Measurements from ENCODE around the gene GRB14.
"Not testable (repeated sequence)": the region's sequence is repeated elsewhere in the genome, so short reads cannot be mapped to it uniquely, and the experiment has no call there.

The GRB14 gene

DNA sequence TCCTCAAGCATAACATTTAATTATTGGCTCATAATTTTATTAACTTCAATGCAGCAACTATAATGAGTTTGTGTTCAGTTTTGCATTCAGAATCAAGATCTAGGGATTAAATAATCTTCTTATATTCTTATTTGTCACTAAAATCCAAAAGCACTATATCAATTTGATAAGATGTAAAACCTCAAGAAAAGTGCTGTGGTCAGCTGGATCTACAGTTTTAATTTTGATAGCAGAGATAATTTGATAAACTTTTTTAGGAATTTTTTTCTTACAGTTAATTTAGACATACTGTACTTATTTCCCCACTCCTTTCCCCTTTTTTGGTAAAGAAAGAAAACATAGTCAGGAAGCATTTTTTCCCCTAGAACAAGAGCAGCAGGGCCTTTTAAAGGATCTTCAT lies 146.4 kb downstream of the GRB14 start:
- no peak for DNase-seq

DNA sequence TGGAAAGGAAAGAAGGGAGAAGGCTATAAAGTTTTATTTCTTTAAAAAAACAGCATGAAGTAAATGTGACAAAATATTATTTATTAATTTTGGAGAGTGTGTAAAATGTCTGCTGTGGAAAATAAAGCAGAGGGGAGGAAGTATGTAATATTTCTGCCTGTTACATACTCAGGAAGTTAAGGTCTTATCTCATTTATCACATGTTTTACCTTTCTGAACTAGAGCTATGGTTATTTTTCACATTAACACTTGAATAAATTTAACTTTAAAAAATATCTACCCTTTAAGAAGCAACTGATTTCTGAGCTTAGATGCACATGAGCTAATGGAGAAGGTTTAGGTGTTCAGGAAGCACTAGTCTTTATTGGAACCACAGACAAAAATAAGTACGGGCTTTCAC lies 148.3 kb downstream of the GRB14 start:
- no peak for DNase-seq

DNA sequence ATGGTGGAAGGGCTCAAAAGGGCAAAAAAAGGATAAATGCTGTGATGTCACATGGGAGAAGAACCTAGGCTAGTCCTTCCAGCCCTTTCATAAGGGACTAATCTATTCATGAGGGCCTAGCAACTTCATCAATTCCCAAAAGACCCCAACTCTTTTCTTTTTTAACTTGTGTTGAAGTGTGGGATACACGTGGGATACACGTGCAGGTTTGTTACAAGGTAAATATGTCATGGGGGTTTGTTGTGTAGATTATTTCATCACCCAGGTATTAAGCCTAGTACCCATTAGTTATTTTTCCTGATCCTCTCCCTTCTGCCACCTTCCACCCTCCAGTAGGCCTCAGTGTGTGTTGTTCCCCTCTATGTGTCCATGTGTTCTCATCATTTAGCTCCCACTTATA lies 156.2 kb downstream of the GRB14 start:
- not testable (repeated sequence) for DNase-seq

DNA sequence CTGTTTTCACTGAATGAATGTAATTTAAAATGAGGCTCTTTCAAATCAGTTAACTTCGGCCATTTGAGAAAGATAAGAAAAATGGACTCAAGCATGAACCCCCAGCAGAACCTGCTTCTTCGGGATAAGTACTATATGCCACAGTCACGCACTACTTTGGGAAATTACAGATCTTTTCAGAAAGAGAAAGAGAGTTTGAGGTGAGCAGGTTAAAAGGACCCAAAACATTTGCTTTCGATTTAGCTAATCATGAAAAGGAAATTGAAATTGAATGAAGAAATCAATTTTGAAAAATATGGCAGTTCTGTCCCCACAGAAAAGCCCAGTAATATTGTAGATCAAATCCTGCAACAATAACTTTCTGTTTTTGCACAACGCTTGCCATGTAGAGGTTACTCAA lies 156.9 kb downstream of the GRB14 start:
- DNase-seq, result no peak

DNA sequence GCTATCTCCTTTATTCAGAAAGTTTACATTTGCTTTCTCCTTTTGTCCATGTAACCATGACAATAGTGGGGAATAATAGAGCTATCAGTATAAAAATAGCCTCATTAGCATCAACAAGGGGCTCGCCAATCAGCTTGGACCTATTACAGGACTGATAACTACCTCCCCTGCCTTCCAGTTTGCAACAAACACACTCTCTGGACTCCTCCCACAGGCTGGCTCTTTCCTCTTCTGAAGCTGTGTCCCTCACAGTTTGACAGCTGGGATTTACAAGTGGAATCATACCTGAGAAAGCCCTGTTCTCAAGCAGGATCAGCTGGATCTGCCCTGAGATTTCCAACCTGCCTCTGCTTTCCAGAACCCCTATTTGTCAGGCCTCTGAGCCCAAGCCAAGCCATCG lies 162.5 kb downstream of the GRB14 start:
- DNase-seq, result no peak

DNA sequence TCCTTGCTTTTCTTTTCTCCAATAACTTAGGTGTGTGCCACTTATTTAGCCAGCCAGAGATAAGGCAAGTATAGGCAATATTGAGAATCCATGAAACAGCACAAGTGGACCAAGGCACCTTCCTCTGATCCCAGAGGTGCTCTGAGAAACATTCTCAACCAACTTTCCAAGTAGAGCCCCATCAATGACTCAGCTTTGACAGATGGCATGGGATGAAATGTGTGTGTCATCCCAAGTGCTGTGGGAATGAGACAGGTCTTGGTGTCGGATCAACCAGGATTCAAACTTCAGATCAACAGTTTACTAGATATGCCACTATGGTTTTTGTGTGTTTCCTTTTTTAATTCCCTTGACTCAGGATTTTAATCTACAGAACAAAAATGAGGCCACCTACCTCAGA lies 164.0 kb downstream of the GRB14 start:
- DNase-seq, result no peak

DNA sequence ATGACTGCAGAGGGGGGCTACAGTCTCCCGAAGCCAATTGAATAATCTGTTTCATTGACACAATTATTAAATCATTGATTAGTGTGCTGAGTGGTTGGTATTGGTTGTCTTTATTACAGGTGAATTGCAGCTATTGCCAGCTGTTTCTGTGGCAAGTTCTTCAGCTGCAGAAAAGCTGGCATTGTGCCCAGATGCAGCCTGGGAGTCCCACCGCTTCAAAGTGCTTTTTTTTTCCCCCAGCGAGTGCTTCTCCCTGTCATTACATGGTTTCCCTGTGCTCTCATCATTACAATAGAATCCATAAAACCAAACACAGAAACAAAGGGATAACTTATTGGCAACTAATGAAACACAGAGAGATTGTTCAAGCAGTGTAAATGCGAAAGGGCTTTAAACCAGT lies 164.7 kb downstream of the GRB14 start:
- DNase-seq, result no peak

DNA sequence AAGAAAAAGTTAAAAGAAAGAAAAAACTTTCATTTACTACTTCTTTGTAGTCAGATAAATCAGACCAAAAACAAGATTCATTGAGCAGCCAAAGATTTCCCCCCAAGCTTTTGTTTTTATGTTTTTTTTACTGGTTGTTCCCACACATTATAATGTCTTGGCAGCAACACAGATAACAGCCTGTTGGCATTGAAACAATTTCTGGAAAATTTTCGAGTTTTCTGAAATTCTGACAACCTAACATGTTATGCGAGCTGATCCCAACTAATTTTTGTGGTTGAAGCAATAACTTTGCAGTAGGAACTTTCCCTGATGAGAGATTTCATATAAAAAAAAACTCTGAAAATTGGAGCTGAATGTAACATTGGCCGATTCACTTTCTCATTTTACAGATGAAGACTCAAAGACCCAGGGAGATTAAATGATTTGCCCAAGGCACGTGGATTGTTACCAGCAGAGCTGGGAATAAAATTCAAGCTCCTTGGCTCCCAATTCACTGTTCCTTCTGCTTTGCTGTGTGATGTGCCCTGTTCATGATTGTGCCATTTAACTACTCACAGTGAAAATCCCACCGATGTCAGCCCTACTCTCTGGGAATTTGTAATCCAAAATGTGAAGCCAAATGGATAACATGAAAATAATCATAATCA lies 167.5 kb downstream of the GRB14 start:
- no peak for DNase-seq

DNA sequence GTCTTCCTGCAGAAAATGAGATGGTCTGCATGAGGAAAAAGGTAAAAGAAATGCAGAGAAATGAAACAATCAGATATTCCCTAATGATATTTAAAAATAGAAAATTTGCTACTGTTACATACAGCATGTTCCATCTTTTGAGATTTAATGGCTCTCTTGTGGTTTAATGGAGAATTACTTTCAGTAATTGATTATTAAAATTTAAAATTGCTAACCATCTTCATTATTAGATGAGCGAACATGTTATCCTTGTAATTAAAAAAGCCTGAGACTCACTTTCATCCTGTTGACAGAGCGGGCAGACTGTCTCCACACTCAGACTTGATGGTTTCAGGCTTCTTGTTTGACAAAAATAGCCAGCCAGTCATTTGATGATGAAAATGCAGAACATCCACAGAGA lies 171.0 kb downstream of the GRB14 start:
- DNase-seq, result no peak

DNA sequence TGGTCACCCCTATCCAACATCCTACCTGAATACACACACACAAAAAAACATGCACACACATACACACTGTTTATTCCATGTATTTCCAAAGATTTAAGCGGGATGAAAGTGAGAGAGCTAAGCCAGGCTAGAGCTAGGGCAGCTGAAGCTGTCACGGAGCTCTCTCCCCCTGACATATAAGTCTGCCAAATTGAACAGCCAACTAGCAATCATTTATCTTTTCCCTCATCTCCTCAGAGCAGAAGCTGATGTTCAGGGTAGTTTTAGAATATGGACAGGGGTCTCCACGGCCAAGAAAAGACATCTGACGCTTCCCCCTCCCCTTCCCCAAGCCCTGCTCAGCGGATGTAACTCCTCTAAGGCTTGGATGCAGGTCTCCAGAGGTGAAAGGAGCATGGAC lies 171.6 kb downstream of the GRB14 start:
- DNase-seq, result no peak

DNA sequence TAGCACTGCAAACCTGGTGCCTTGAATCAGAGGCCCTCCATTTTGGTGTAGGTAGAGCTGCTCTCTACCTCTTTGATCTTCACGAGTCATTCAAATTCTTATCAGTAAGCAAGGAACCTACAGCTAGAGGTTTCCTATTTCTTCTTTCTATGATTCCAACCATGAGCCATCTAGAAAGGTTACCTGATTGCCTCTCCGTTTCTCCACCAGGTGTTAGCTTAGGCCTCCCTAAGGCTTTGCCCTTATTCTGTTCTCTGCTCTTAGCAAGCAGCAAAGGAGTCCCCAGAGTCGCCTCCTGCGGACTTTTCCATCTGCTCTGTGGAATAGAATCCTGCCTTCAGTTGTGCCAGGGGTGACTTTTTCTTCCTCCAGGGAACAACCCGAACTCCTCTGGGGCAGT lies 173.6 kb downstream of the GRB14 start:
- no peak for DNase-seq
